Prostate gland (tissue), 2 donors: Measurements from ENCODE around the gene TNRC18.

Experiments
- CTCF ChIP-seq, 4 experiments: fragments of 200-600 bp in 2 of 4; fragments of 450-650 bp in 2 of 4; sonication (generic) in 2 of 4; IDR thresholded peaks; 1 replicate in 3 of 4; 2 replicates in 1 of 4; pipeline ENCODE4 v1.5.1; 2016 to 2019; ENCODE audit warnings: antibody characterized with exemption in 4 of 4, mild to moderate bottlenecking in 2 of 4, moderate library complexity in 2 of 4
- POLR2A ChIP-seq: fragments of 450-650 bp; IDR thresholded peaks from one replicate; pipeline ENCODE4 v1.6.1; 2016; ENCODE audit warnings: antibody characterized with exemption, mild to moderate bottlenecking

DNA sequence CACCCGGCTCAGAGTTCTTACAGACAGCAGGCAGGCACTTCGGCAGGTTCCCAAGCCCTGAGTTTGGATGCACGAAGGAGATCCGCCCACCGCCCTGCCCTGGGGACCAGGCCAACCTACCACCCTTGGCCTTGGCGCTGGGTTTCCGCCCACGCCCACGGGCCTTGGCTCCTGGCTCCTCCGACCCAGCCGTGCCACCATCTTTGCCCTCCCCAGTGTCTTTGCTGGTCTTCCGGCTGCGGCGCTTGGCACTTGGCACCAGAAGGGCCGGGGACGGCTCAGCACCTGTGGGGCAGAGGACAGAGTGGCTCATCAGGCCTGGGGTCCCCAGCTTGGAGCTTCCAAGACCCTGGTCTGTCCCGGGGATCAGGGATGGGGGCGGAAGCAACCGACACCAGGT is 108.8 kb downstream of the TNRC18 start:
- TF ChIP-seq POLR2A (no peak), CTCF (IDR thresholded peaks at IDR 0.05) (no peak)
